Activated CD8-positive, alpha-beta T cell treated with anti-CD3 and anti-CD28 coated beads, Interleukin-2, amount 10 ng/mL, durations not matched to agents 7 days and 5 days (primary cell): ENCODE data around the gene PPP1R13B. TPM values are rescaled to one million over a fixed set of nuclear protein-coding genes. Genes with fewer than 3 reads are reported as not detected.

Source experiments
- ATAC-seq: fragments of 150-1000 bp; cut with Tn5 transposase; one replicate; pipeline ENCODE4 v1.10.0; 2021; ENCODE audit warnings: moderate library complexity
- CTCF ChIA-PET: fragments of 350-600 bp; sonication (Branson Sonifier 250); formaldehyde crosslinking; loops from one replicate; lab custom pipeline; 2021; ENCODE audit warnings: antibody characterized with exemption; lab: Charles Lee
- POLR2A ChIA-PET: fragments of 350-600 bp; sonication (Branson Sonifier 250); formaldehyde crosslinking; loops from one replicate; lab custom pipeline; 2021; ENCODE audit warnings: antibody characterized with exemption; lab: Charles Lee
- DNase-seq: peaks from one replicate; pipeline ENCODE4 v3.0.0-alpha.2; 2020
- H3K27ac Mint-ChIP-seq: one replicate; pipeline ENCODE4 v1.8.0; 2021; ENCODE audit warnings: mild to moderate bottlenecking, mixed read lengths
- H3K27me3 Mint-ChIP-seq: one replicate; pipeline ENCODE4 v1.8.0; 2021; ENCODE audit warnings: low read depth, mixed read lengths
- H3K36me3 Mint-ChIP-seq: one replicate; pipeline ENCODE4 v1.8.0; 2021; ENCODE audit warnings: low read depth, mixed read lengths
- H3K4me1 Mint-ChIP-seq: one replicate; pipeline ENCODE4 v1.8.0; 2021; ENCODE audit warnings: low read depth, mixed read lengths
- H3K4me3 Mint-ChIP-seq: one replicate; pipeline ENCODE4 v1.8.0; 2021; ENCODE audit warnings: mild to moderate bottlenecking, mixed read lengths
- H3K9me3 Mint-ChIP-seq: one replicate; pipeline ENCODE4 v1.8.0; 2022; ENCODE audit warnings: mixed read lengths; ENCODE audit not compliant: insufficient read depth
- total RNA-seq, 2 experiments: library from RNA; stranded (reverse); gene quantifications; one replicate each; pipeline ENCODE4 v1.2.3, GENCODE V29; 2021

The PPP1R13B gene
- total RNA-seq, 2 experiments from 2014 or later, result 11.9 to 12.6 TPM

- Mint-ChIP-seq H3K27me3 (no peaks in the 10 kb centered on the region), H3K4me3 (no peak overlapping the region), H3K36me3 (peaks cover 12% of the 10 kb centered on the region), H3K27ac (no peak overlapping the region), H3K4me1 (no peaks in the 10 kb centered on the region), H3K9me3 (no peaks in the 10 kb centered on the region)
- ChIA-PET POLR2A (no interaction called here), CTCF (no interaction called here)
- ATAC-seq (no peak), DNase-seq (no peak)
Measured at GRCh38 chr14:103729496-103730448, 117.6 kb downstream of the PPP1R13B start.

GRCh38 chr14:103728721-103729120 is 118.7 kb downstream of the PPP1R13B start:
- H3K36me3 Mint-ChIP-seq, result peaks cover 12% of the 10 kb centered on the region
- POLR2A ChIA-PET, result no interaction called here
- DNase-seq, result no peak
- H3K27ac Mint-ChIP-seq, result no peak overlapping the region
- no peaks in the 10 kb centered on the region for H3K27me3 Mint-ChIP-seq
- CTCF ChIA-PET, result no interaction called here
- H3K4me3 Mint-ChIP-seq, result no peak overlapping the region
- no peak for ATAC-seq
- H3K9me3 Mint-ChIP-seq, result no peaks in the 10 kb centered on the region
- no peaks in the 10 kb centered on the region for H3K4me1 Mint-ChIP-seq

DNA sequence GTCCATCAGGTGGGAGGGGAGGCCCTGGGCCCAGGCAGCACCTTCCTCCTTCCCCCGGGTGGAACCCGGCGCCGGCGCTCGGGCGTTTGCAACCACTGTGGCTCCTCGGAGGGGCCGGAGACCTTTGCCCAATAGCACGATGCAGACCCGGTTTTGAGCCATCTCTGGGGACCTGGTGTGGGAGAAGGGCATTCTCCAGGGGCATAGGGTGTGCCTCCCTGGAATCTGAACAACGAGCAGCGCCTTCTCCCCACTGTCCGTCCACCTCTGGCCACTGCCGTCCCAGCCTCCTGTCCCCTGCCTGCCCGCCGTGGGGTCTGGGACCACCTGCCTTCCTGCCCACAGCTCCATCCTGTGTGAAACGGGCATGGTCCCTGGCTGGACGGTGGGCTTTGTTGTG is 119.2 kb downstream of the PPP1R13B start:
- no peaks in the 10 kb centered on the region for H3K4me1 Mint-ChIP-seq
- no peak overlapping the region for H3K4me3 Mint-ChIP-seq
- peaks cover 12% of the 10 kb centered on the region for H3K36me3 Mint-ChIP-seq
- H3K27me3 Mint-ChIP-seq, result no peaks in the 10 kb centered on the region
- ATAC-seq (no peak), DNase-seq (no peak)
- no peak overlapping the region for H3K27ac Mint-ChIP-seq
- ChIA-PET POLR2A (interaction anchor here (0.5 kb wide), 1 partner anchor 19 kb away, joined by 4 read pairs; no protein-coding TSS in a partner anchor), CTCF (no interaction called here)
- no peaks in the 10 kb centered on the region for H3K9me3 Mint-ChIP-seq

DNA sequence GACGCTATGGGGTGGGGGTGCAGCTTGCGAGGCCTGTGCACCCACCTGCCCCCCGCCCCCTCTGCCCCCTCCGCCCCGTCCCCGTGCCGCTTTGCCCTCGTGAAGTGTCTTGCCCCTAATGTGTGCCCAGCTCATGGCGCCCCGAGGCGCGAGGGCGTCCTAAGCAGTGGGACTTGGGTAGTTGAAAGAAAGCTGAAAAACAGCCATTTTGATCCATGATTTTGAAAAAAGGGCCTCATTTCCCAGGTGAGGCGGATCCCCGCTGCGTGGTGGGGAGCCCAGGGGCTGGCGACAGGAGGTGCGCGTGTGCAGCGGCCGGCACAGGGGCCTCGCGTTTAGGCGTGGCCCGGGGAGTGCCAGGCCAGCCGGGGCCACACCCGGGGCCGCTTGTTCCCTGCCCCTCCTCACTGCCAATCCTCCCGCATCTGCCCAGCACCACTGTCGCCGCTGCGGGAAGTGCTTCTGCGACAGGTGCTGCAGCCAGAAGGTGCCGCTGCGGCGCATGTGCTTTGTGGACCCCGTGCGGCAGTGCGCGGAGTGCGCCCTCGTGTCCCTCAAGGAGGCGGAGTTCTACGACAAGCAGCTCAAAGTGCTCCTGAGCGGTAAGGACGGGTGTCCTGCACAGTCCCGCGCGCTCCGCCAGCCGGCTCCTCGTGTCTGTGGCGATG is 119.9 kb downstream of the PPP1R13B start:
- POLR2A ChIA-PET, result no interaction called here

DNA sequence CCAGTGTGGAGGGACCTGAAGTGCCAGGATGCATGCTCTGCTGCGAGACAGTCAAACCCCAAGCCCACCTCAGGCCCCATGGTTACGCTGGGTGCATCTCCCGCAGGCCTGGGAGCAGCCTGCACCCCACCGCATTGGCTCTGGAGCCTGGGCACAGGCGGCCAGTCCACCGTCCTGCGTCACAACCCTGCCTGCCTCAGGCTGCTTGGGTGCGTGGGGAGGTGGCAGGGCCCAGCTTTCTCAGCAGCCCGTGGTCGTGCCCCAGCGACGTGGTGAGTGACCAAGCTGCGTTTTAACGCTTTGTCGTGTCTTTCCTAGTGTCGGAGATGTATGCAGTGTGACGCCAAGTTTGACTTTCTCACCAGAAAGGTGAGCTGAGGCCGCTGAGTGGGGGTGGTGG is 120.9 kb downstream of the PPP1R13B start:
- no peak overlapping the region for H3K27ac Mint-ChIP-seq
- POLR2A ChIA-PET, result interaction anchor here (0.7 kb wide), 1 partner anchor 32 kb away, joined by 3 read pairs; no protein-coding TSS in a partner anchor
- H3K27me3 Mint-ChIP-seq, result no peaks in the 10 kb centered on the region
- no peaks in the 10 kb centered on the region for H3K4me1 Mint-ChIP-seq
- peaks cover 11% of the 10 kb centered on the region for H3K36me3 Mint-ChIP-seq
- no peak overlapping the region for H3K4me3 Mint-ChIP-seq
- DNase-seq, result no peak
- CTCF ChIA-PET, result interaction anchor here (0.6 kb wide), 1 partner anchor 225 kb away, joined by 3 read pairs; no protein-coding TSS in a partner anchor
- no peak for ATAC-seq
- no peaks in the 10 kb centered on the region for H3K9me3 Mint-ChIP-seq

More for the DNA sequence above, 119.9 kb downstream of the PPP1R13B start:
- peaks cover 11% of the 10 kb centered on the region for H3K36me3 Mint-ChIP-seq
- H3K27me3 Mint-ChIP-seq, result no peaks in the 10 kb centered on the region
- no peaks in the 10 kb centered on the region for H3K4me1 Mint-ChIP-seq
- DNase-seq, result no peak
- H3K9me3 Mint-ChIP-seq, result no peaks in the 10 kb centered on the region
- H3K4me3 Mint-ChIP-seq, result no peak overlapping the region
- CTCF ChIA-PET, result no interaction called here
- no peak for ATAC-seq
- H3K27ac Mint-ChIP-seq, result no peak overlapping the region

DNA sequence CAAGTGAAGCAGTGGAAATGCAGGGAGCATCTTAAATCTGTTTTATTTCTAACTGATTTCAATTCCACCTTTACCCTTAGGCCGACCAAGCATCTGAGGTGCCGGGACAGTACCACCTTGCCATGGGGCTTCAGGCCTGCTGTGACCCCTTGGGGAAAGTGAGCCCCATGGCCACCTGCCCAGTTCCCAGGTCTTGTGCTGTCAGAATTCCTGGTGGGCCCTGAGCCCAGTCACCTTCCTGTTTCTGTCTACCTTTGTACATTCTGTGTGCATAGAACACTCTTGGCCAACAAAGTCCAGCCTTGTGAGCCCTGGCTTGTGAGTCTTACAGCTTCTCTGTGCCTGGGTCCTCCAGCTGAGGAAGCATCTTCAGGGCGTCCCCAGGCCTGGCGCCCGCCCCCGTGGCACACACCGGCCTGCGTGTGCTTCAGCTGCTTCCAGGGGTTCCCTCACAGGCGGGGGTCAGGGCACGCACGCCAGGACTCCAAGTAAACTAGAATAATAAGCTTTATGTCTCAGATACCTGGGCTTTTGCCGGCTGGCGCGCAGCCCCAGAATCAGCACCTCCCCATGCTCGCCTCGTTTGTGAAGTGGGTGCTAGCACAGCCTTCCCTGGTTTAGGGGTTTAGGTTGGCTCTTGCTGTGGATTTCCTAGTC is 121.5 kb downstream of the PPP1R13B start:
- Mint-ChIP-seq H3K27me3 (no peaks in the 10 kb centered on the region), H3K9me3 (no peaks in the 10 kb centered on the region), H3K36me3 (peaks cover 11% of the 10 kb centered on the region), H3K4me1 (no peaks in the 10 kb centered on the region), H3K4me3 (no peak overlapping the region), H3K27ac (no peak overlapping the region)
- ATAC-seq (no peak), DNase-seq (no peak)
- ChIA-PET POLR2A (interaction anchor here (0.7 kb wide), 1 partner anchor 32 kb away, joined by 3 read pairs; no protein-coding TSS in a partner anchor), CTCF (interaction anchor here (0.6 kb wide), 1 partner anchor 224 kb away, joined by 3 read pairs; no protein-coding TSS in a partner anchor)

DNA sequence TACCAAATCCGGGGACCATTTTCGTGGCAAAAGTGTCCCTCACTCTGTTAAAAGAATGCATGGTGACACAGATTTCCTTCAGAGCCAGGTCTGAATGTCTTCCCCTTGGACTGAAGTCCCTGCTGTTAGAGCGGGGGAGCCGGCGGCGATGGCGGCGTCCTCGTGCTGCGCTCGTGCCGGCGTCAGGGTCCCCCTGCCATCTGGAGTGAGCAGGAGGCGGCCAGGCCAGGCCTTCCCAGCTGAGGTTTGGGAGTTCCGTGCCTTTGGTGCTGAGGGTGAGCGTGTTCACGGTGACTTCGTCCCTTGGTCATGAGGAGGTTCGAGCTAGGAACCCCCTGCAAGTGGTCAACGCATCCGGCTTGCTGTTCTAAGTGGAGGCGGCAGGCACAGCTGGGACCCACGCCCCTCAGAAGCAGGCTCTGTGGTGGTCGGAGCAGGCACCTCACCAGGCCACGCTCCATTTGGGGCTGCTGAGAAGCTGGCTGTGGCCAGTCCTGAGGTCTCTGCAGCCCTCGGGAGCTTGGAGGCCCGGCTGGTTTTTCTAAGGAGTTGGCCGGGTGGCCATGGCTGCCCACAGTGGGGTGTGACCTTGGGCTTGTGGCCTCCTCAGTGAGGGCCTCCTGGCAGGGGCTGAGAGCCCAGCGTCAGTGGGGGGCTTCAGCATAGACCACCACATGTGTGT is 122.2 kb downstream of the PPP1R13B start:
- Mint-ChIP-seq H3K27me3 (no peaks in the 10 kb centered on the region), H3K4me1 (peaks cover under 1% of the 10 kb centered on the region), H3K9me3 (no peaks in the 10 kb centered on the region), H3K4me3 (no peak overlapping the region), H3K36me3 (peaks cover 11% of the 10 kb centered on the region), H3K27ac (no peak overlapping the region)
- CTCF ChIA-PET, result no interaction called here
- ATAC-seq (no peak), DNase-seq (no peak)
- POLR2A ChIA-PET, result no interaction called here

- Mint-ChIP-seq H3K9me3 (no peaks in the 10 kb centered on the region), H3K27ac (no peak overlapping the region), H3K4me1 (peaks cover 9% of the 10 kb centered on the region), H3K36me3 (peaks cover 4% of the 10 kb centered on the region), H3K27me3 (no peaks in the 10 kb centered on the region), H3K4me3 (no peak overlapping the region)
- DNase-seq, result no peak
- POLR2A ChIA-PET, result no interaction called here
- ATAC-seq, result no peak
- CTCF ChIA-PET, result no interaction called here
Measured at GRCh38 chr14:103724116-103724515, 123.3 kb downstream of the PPP1R13B start.

GRCh38 chr14:103723748-103724081 is 123.7 kb downstream of the PPP1R13B start:
- Mint-ChIP-seq H3K36me3 (peaks cover under 1% of the 10 kb centered on the region), H3K4me3 (no peak overlapping the region), H3K27ac (no peak overlapping the region), H3K4me1 (peaks cover 11% of the 10 kb centered on the region), H3K9me3 (no peaks in the 10 kb centered on the region), H3K27me3 (no peaks in the 10 kb centered on the region)
- CTCF ChIA-PET, result no interaction called here
- POLR2A ChIA-PET, result no interaction called here
- ATAC-seq, result no peak
- no peak for DNase-seq

DNA sequence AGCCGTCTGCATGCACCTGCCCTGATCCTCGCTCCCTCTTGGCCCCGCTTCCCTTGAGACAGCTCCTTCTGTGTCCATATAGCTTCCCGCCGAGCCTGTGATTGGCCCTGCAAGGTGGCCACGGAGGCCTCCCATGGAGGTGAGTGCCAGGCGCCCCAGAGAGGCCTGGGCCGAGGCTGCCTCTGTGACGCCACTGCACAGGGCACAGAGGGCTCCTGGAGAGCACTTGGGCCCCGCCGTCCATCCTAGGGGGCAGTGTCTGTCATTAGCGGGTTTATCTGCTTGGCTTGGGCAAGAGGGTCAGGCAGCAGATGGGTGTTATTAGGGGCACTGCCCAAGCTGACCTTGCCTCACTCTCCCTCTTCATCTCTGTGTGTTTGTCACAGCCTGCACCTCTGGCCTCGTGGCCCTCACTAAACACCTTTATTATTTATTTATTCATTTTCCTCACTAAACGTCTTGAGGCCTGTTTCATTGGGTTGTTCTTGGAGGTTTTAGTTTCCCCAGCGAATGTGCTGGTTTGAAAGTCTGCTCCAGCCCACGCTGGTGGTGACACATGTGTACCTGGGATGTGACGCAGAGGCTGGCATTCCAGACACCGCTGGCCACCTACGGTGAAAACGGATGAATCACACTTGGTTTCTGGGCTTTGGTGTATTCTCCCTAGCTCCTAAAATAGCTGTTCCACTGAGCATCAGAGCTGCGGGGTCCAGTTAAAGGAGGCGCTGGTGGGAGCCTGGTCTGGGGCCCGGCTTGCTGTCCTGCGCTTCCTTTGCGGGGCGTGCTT is 125.8 kb downstream of the PPP1R13B start:
- Mint-ChIP-seq H3K4me1 (peaks cover 31% of the 10 kb centered on the region), H3K36me3 (peaks cover 4% of the 10 kb centered on the region), H3K27ac (no peak overlapping the region), H3K4me3 (no peak overlapping the region), H3K27me3 (no peaks in the 10 kb centered on the region), H3K9me3 (no peaks in the 10 kb centered on the region)
- ATAC-seq (no peak), DNase-seq (no peak)
- POLR2A ChIA-PET, result no interaction called here
- CTCF ChIA-PET, result no interaction called here

DNA sequence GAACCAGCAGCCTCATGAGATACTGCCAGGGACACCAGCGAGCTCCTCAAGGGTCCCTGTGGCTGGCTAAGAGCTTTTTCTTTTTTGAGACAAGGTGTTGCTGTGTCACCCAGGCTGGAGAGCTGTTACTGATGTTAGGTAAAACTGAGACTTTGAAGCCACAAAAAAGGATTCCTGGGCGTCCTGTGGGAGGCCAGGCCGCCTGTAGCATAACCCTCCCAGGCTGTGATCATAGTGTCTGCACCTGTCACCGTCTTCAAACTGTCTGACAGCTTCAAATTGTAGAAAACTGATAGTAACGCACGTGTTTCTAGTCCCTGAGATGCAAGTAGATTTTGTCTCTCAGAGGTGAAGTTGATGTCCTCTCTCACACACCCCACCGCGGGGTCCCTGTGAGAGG is 127.6 kb downstream of the PPP1R13B start:
- Mint-ChIP-seq H3K36me3 (peaks cover 6% of the 10 kb centered on the region), H3K4me1 (peaks cover 34% of the 10 kb centered on the region), H3K27me3 (no peaks in the 10 kb centered on the region), H3K9me3 (no peaks in the 10 kb centered on the region), H3K27ac (no peak overlapping the region), H3K4me3 (no peak overlapping the region)
- ATAC-seq (no peak), DNase-seq (no peak)
- ChIA-PET POLR2A (no interaction called here), CTCF (no interaction called here)
